Measurements from ENCODE around the gene SIGLEC5.
"Not testable (repeated sequence)": the region's sequence is repeated elsewhere in the genome, so short reads cannot be mapped to it uniquely, and the experiment has no call there.

The SIGLEC5 gene

GRCh38 chr19:51630315-51630714 is at the start of gene SIGLEC5:
Gene SIGLEC5 (minus strand): TSS chr19:51630401. CDS start chr19:51630335, 66 bp downstream.
- H3K9me3 ChIP-seq (ENCODE audit: low read depth, low read length); H3K27ac ChIP-seq; H3K36me3 ChIP-seq (ENCODE audit: insufficient read depth, low read length); H3K9ac ChIP-seq (ENCODE audit: insufficient read length); DNase-seq (ENCODE audit: low read depth, low spot score); H3K4me3 ChIP-seq: not testable (repeated sequence)

DNA sequence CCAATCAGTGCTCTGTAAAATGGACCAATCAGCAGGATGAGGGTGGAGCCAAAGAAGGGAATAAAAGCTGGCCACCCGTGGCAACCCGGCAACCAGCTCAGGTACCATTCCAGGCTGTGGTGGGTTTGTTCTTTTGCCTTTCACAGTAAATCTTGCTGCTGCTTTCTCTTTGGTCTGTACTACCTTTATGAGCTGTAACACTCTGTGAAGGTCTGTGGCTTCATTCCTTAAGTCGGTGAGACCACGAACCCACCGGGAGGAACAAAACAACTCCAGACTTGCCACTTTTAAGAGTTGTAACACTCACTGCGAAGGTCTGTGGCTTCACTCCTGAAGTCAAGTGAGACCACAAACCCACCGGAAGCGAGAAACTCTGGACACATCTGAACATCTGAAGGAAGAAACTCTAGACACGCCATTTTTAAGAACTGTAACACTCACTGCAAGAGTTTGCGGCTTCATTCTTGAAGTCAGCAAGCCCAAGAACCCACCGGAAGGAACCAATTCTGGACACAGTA is 46.4 kb upstream of the SIGLEC5 start:
- no peak for TF ChIP-seq FOXP2 (optimal IDR thresholded peaks at IDR 0.05; ENCODE audit: control extremely low read depth, extremely low read length, insufficient read depth)
- TF ChIP-seq EZH2 (IDR thresholded peaks at IDR 0.05): no peak
- TF ChIP-seq POLR2AphosphoS5 (IDR thresholded peaks at IDR 0.05; ENCODE audit: borderline replicate concordance, low read depth, low read length): no peak
- DNase-seq (ENCODE audit: low read depth, low spot score): no peak
- no peaks in the 10 kb centered on the region for H3K36me3 ChIP-seq (ENCODE audit: insufficient read depth, low read length)
- H3K4me3 ChIP-seq: no peak overlapping the region
- no peak overlapping the region for H3K27ac ChIP-seq
- no peak overlapping the region for H3K9ac ChIP-seq (ENCODE audit: insufficient read length)
- no peaks in the 10 kb centered on the region for H3K9me3 ChIP-seq (ENCODE audit: low read depth, low read length)

DNA sequence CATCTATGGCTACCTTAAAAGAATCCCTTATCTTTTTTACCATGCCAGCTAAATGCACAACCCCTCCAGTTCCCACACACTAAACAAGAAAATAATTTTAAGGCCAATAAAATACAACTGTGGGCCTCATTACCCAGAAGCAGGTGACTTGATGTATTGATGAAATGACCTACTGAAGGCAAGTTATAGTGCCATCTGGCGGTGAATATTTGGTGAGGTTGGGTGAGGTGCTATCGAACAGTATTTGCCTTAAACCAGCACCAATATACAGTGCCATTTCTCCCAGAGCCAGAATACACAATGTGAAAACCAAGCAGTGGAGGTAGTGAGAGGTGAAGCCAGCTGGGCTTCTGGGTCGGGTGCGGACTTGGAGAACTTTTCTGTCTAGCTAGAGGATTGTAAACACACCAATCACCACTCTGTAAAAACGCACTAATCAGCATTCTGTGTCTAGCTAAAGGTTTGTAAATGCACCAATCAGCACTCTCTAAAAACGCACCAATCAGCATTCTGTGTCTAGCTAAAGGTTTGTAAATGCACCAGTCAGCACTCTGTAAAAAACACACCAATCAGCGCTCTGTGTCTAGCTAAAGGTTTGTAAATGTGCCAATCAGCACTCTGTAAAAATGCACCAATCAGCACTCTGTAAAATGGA is 45.8 kb upstream of the SIGLEC5 start:
- DNase-seq (ENCODE audit: low read depth, low spot score); H3K4me3 ChIP-seq; H3K9ac ChIP-seq (ENCODE audit: insufficient read length); H3K27ac ChIP-seq; H3K36me3 ChIP-seq (ENCODE audit: insufficient read depth, low read length); H3K9me3 ChIP-seq (ENCODE audit: low read depth, low read length): not testable (repeated sequence)

DNA sequence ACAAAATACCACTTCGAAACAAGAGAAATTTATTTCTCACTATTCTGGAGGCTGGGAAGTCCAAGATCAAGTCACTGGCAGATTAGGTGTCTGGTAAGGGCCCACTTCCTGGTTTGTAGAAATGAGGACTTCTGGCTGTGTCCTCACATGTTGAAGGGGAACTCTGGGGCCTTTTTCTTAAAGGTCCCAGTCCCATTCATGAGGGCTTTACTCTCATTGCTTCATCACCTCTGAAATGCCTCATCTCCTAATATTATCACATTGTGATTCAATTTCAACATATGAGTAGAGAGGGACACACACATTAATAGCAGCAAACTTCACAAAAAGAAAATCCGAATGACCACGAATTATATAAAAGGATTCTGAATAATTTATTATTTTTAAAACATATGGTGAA is 38.0 kb upstream of the SIGLEC5 start:
- no peak overlapping the region for H3K4me3 ChIP-seq
- no peak overlapping the region for H3K27ac ChIP-seq
- H3K36me3 ChIP-seq (ENCODE audit: insufficient read depth, low read length): no peaks in the 10 kb centered on the region
- TF ChIP-seq EZH2 (IDR thresholded peaks at IDR 0.05) (no peak), POLR2AphosphoS5 (IDR thresholded peaks at IDR 0.05; ENCODE audit: borderline replicate concordance, low read depth, low read length) (no peak), FOXP2 (optimal IDR thresholded peaks at IDR 0.05; ENCODE audit: control extremely low read depth, extremely low read length, insufficient read depth) (no peak)
- H3K9me3 ChIP-seq (ENCODE audit: low read depth, low read length): no peaks in the 10 kb centered on the region
- DNase-seq (ENCODE audit: low read depth, low spot score): no peak
- H3K9ac ChIP-seq (ENCODE audit: insufficient read length): no peak overlapping the region

GRCh38 chr19:51664997-51665396 is 34.8 kb upstream of the SIGLEC5 start:
- Histone ChIP-seq H3K27ac (no peak overlapping the region), H3K36me3 (ENCODE audit: insufficient read depth, low read length) (no peaks in the 10 kb centered on the region), H3K9ac (ENCODE audit: insufficient read length) (no peak overlapping the region), H3K4me3 (no peak overlapping the region), H3K9me3 (ENCODE audit: low read depth, low read length) (no peaks in the 10 kb centered on the region)
- DNase-seq (ENCODE audit: low read depth, low spot score): no peak
- TF ChIP-seq EZH2 (IDR thresholded peaks at IDR 0.05) (no peak), POLR2AphosphoS5 (IDR thresholded peaks at IDR 0.05; ENCODE audit: borderline replicate concordance, low read depth, low read length) (no peak), FOXP2 (optimal IDR thresholded peaks at IDR 0.05; ENCODE audit: control extremely low read depth, extremely low read length, insufficient read depth) (no peak)

GRCh38 chr19:51664131-51664530 is 33.9 kb upstream of the SIGLEC5 start:
- no peak for DNase-seq (ENCODE audit: low read depth, low spot score)
- no peaks in the 10 kb centered on the region for H3K9me3 ChIP-seq (ENCODE audit: low read depth, low read length)
- no peak overlapping the region for H3K27ac ChIP-seq
- no peaks in the 10 kb centered on the region for H3K36me3 ChIP-seq (ENCODE audit: insufficient read depth, low read length)
- TF ChIP-seq POLR2AphosphoS5 (IDR thresholded peaks at IDR 0.05; ENCODE audit: borderline replicate concordance, low read depth, low read length) (no peak), FOXP2 (optimal IDR thresholded peaks at IDR 0.05; ENCODE audit: control extremely low read depth, extremely low read length, insufficient read depth) (no peak), EZH2 (IDR thresholded peaks at IDR 0.05) (no peak)
- no peak overlapping the region for H3K4me3 ChIP-seq
- no peak overlapping the region for H3K9ac ChIP-seq (ENCODE audit: insufficient read length)

DNA sequence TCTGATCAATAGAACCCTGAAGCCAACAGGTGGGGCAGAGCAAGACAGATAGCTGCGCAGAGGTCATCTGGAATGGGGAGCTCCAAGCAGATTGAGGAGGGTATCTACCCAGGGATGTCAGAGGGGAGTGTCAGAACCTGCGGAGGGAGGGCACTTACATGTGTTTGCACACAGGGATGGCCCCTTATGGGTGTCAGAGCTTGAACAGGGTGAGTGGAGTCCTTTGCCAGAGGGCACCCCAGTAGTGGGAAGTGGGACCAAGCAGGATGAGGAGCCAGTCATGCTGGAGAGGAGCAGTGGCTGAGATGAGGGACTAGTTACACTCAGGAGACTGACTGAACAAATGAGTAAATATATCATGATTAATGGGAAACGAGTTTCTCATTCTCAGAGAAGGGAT is 33.4 kb upstream of the SIGLEC5 start:
- Histone ChIP-seq H3K4me3 (no peak overlapping the region), H3K9ac (ENCODE audit: insufficient read length) (no peak overlapping the region), H3K27ac (no peak overlapping the region), H3K9me3 (ENCODE audit: low read depth, low read length) (no peaks in the 10 kb centered on the region), H3K36me3 (ENCODE audit: insufficient read depth, low read length) (no peaks in the 10 kb centered on the region)
- DNase-seq (ENCODE audit: low read depth, low spot score): no peak
- TF ChIP-seq EZH2 (IDR thresholded peaks at IDR 0.05) (no peak), POLR2AphosphoS5 (IDR thresholded peaks at IDR 0.05; ENCODE audit: borderline replicate concordance, low read depth, low read length) (no peak), FOXP2 (optimal IDR thresholded peaks at IDR 0.05; ENCODE audit: control extremely low read depth, extremely low read length, insufficient read depth) (no peak)

DNA sequence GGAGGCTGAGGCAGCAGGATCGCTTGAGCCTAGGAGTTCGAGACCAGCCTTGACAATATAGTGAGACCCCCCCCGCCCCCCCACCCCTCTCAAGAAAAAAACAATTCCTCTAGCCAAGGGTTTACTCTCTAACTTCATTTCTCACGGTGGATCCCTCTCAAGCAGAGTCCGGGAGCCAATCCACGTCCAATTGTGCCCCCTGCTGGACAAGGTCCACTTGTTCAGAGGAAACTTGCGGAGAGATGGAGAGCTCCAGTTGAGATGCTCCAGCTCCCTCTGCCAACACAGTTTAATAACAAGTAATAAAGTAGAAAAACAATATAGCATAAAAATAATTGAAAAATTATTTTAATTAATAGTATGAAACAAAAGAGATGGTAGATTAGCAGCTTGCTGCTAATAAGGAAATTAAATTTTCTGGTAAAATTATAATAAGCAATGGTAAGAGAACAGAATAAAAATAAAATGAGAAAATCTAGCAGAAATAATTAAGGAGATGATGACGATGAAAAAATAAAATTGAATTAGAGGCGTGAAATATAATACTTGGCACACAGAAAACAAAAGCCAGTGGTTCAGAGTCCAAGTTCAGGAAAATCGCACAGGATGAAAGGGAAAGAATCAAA is 30.9 kb upstream of the SIGLEC5 start:
- TF ChIP-seq FOXP2 (optimal IDR thresholded peaks at IDR 0.05; ENCODE audit: control extremely low read depth, extremely low read length, insufficient read depth) (no peak), POLR2AphosphoS5 (IDR thresholded peaks at IDR 0.05; ENCODE audit: borderline replicate concordance, low read depth, low read length) (no peak), EZH2 (IDR thresholded peaks at IDR 0.05) (no peak)
- DNase-seq (ENCODE audit: low read depth, low spot score): no peak
- Histone ChIP-seq H3K27ac (no peak overlapping the region), H3K9ac (ENCODE audit: insufficient read length) (no peak overlapping the region), H3K9me3 (ENCODE audit: low read depth, low read length) (no peaks in the 10 kb centered on the region), H3K4me3 (no peak overlapping the region), H3K36me3 (ENCODE audit: insufficient read depth, low read length) (no peaks in the 10 kb centered on the region)

GRCh38 chr19:51654783-51655182 is 24.6 kb upstream of the SIGLEC5 start:
- no peak overlapping the region for H3K9ac ChIP-seq (ENCODE audit: insufficient read length)
- no peak overlapping the region for H3K4me3 ChIP-seq
- no peak overlapping the region for H3K27ac ChIP-seq
- DNase-seq (ENCODE audit: low read depth, low spot score): no peak
- H3K9me3 ChIP-seq (ENCODE audit: low read depth, low read length): no peaks in the 10 kb centered on the region
- H3K36me3 ChIP-seq (ENCODE audit: insufficient read depth, low read length): no peaks in the 10 kb centered on the region
- TF ChIP-seq FOXP2 (optimal IDR thresholded peaks at IDR 0.05; ENCODE audit: control extremely low read depth, extremely low read length, insufficient read depth) (no peak), POLR2AphosphoS5 (IDR thresholded peaks at IDR 0.05; ENCODE audit: borderline replicate concordance, low read depth, low read length) (no peak), EZH2 (IDR thresholded peaks at IDR 0.05) (no peak)

Measured in SK-N-MC (cell line).